NB4 (cell line): ENCODE measurements around the gene NUMB.

Source experiments
- CTCF ChIP-seq: IDR thresholded peaks from one replicate; pipeline ENCODE4 v1.5.1; 2012; ENCODE audit warnings: low read depth, low read length
- POLR2A ChIP-seq: IDR thresholded peaks from 2 replicates; pipeline ENCODE4 v1.6.1; 2011; ENCODE audit warnings: mild to moderate bottlenecking; ENCODE audit not compliant: insufficient read length; ENCODE audit errors: extremely low read depth

- TF ChIP-seq CTCF (no peak), POLR2A (no peak)
These were observed 134.4 kb downstream of the NUMB start for GRCh38 chr14:73323896-73324399.
